Brain microvascular endothelial cell (primary cell): Measurements from ENCODE around the gene GRIK4.

Source experiments
- DNase-seq: peaks from one replicate; pipeline ENCODE4 v3.0.0-alpha.2; 2020
- H3K27ac ChIP-seq: fragments of 250-450 bp; sonication (Bioruptor Pico); 2 replicates; pipeline ENCODE4 v1.5.1; 2020; ENCODE audit warnings: mild to moderate bottlenecking, moderate library complexity
- H3K27me3 ChIP-seq: fragments of 250-450 bp; sonication (Bioruptor Pico); replicated peaks from 2 replicates; pipeline ENCODE4 v1.5.1; 2020; ENCODE audit warnings: mild to moderate bottlenecking
- H3K36me3 ChIP-seq: fragments of 250-450 bp; sonication (Bioruptor Pico); replicated peaks from 2 replicates; pipeline ENCODE4 v1.5.1; 2020; ENCODE audit warnings: mild to moderate bottlenecking
- H3K4me3 ChIP-seq: 2 replicates; pipeline ENCODE4 v1.5.1; 2011; ENCODE audit warnings: low read depth, mild to moderate bottlenecking, control low read depth, low read length, moderate library complexity
- in situ Hi-C: cut with HindIII; loops from 2 replicates; pipeline ENCODE4 v1.10.0; 2017; ENCODE audit warnings: low sequenced_read_pairs, low pct_ligation_motif_present
- TF ChIP-seq, protein P1 (sequence below): IDR thresholded peaks from 2 replicates; pipeline ENCODE4 v1.5.1; 2011; ENCODE audit warnings: low read depth, mild to moderate bottlenecking, moderate library complexity, low read length, control low read depth, inconsistent platforms; ENCODE audit errors: missing control alignments

GRIK4 gene

DNA sequence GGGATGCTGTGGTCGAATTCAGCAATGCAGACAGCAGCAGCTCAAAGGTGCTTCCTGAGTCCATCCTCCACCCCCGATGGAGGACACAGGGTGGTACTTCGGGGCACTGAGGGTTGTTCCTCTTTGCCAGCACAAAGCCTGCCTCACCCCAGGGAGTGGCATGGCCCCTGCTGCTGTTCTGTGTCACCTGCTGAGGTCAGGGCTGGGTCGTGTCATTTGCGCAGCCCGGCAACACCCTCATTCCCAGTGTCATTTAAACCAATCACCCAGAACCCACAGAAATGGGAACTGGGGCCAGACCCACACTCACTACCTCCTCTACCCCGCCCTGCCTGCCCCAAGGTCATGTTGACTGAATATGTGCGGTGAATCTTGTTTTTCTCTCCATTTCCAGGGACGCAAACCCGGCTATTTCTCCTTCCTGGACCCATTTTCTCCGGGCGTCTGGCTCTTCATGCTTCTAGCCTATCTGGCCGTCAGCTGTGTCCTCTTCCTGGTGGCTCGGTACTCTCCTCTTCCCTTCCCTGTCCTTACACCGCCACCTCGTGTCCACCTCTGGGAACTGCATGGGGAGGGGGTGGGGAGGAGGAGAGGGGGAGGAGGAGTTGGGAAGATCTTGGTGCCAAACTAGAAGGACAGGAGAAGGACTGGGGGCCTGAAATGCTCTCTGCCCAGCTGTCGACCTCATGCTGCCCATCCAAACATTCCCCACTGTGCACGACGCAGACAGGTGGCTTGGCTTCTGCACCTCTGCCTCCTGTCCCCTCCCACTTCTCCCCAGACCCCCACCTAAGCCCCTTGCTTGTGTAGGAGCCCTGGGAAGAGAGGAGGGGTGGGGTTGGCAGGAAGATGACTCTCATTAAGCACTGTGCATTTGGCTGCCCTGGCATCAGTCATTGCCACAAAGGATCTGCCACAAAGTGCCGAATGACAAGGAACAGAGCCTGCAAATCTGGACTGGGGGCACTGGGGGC, 441.2 kb downstream of the GRIK4 start:
- no peak overlapping the region for H3K27ac ChIP-seq
- in situ Hi-C loops, result no loop called here
- no peaks in the 10 kb centered on the region for H3K36me3 ChIP-seq
- H3K4me3 ChIP-seq, result no peak overlapping the region
- H3K27me3 ChIP-seq, result peaks cover 2% of the 10 kb centered on the region
- DNase-seq, result peak; percentile 50
- TF ChIP-seq, protein P1, sequence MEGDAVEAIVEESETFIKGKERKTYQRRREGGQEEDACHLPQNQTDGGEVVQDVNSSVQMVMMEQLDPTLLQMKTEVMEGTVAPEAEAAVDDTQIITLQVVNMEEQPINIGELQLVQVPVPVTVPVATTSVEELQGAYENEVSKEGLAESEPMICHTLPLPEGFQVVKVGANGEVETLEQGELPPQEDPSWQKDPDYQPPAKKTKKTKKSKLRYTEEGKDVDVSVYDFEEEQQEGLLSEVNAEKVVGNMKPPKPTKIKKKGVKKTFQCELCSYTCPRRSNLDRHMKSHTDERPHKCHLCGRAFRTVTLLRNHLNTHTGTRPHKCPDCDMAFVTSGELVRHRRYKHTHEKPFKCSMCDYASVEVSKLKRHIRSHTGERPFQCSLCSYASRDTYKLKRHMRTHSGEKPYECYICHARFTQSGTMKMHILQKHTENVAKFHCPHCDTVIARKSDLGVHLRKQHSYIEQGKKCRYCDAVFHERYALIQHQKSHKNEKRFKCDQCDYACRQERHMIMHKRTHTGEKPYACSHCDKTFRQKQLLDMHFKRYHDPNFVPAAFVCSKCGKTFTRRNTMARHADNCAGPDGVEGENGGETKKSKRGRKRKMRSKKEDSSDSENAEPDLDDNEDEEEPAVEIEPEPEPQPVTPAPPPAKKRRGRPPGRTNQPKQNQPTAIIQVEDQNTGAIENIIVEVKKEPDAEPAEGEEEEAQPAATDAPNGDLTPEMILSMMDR, result peak; percentile 89

DNA sequence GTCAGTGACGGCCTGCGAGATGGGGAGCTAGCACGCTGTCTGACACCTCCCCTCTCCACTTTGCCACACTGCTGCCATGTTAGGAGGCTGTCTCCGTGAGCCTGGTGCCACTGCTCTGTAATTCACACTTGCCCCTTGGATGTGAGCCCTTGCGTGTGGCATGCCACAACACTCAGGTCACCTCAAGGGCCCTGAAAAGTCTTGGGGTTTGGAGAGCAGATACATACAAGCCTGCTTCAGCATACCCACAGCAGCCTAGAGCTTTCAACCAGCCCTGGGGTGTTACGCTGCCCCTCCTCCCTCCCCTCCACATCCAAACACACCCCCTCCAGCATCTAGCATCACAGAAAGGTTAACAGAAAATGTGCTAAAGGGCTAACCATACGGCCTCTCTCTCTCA, 442.8 kb downstream of the GRIK4 start:
- in situ Hi-C loops, result no loop called here
- Histone ChIP-seq H3K27ac (no peak overlapping the region), H3K27me3 (peaks cover 2% of the 10 kb centered on the region), H3K36me3 (no peaks in the 10 kb centered on the region), H3K4me3 (no peak overlapping the region)
- TF ChIP-seq, protein P1, result no peak
- DNase-seq, result no peak

DNA sequence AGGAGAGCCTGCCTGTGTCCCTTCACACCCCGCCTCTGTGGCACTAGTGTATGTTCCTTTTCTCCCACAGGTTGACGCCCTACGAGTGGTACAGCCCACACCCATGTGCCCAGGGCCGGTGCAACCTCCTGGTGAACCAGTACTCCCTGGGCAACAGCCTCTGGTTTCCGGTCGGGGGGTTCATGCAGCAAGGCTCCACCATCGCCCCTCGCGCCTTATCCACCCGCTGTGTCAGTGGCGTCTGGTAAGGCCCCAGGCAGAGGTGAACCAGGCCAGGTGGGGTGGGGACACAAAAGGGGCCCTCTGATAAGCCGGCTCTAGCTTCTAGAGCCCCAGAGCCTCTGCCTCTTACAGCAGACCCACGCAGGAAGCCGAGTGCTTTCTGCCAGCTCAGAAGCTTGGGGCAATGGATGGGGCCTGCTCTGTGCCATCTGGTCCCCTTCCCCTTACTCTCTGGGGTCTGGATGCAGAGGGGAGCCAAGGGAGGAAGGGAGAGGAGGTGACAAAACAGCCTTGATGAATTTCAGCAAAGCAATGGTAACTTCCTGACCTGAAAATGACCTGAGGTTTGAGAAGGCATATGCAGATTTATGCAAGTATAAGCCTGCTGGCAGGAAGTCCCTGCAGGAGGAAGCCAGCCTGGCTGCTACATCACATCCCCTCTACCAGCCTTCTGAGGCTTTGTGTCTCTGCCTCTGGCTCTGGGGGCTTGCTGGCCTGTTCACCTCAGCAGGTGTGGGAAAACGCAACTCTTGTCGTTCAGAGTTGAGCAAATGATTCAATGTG, 445.4 kb downstream of the GRIK4 start:
- in situ Hi-C loops, result no loop called here
- Histone ChIP-seq H3K27ac (no peak overlapping the region), H3K36me3 (no peaks in the 10 kb centered on the region), H3K4me3 (no peak overlapping the region), H3K27me3 (no peaks in the 10 kb centered on the region)
- TF ChIP-seq, protein P1, result no peak
- DNase-seq, result no peak

DNA sequence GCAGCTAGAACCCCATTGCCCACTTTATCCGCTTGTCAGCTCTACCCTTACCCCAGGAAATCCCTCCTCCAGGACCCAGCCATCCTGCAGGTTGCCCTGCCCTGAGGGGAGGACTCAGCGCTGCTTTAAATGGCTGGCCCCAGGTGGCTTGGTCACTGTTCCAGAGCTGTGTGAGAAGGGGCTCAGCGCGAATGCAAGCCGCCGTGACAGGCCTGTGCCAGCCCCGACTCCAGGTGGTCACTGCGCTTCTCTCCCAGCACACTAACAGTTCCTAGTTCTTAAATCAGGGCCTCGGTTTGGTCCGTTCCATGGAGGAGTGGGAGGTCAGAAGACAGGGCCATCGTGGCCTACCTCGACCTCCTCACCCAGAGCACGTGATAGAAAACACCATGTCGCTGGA, 446.6 kb downstream of the GRIK4 start:
- in situ Hi-C loops, result no loop called here
- no peak for DNase-seq
- TF ChIP-seq, protein P1, result no peak
- Histone ChIP-seq H3K4me3 (no peak overlapping the region), H3K27me3 (no peaks in the 10 kb centered on the region), H3K36me3 (no peaks in the 10 kb centered on the region), H3K27ac (no peak overlapping the region)

DNA sequence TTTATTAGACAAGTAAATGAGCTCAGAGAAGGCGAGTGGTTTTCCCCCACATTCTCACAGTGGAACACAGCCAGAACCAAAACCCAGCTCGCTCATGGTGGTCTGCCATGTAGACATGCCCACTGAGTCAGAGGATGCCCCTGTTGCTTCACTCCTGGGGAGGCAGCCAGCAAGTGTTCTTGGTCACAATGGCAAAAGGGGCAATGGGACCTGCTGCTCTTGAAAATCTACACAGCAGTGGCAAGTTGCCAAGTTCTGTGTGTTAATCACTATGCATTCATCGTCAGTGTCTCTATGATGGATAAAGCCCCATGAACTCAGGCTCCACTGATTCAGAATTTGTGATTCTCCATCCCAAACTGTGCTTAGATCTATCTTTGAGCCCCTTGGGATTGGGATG, 447.6 kb downstream of the GRIK4 start:
- in situ Hi-C loops, result no loop called here
- Histone ChIP-seq H3K4me3 (no peak overlapping the region), H3K27ac (no peak overlapping the region), H3K27me3 (no peaks in the 10 kb centered on the region), H3K36me3 (no peaks in the 10 kb centered on the region)
- TF ChIP-seq, protein P1, result no peak
- no peak for DNase-seq
